A549 treated with GW870086 at 1 μM for 4 hours (cell line): ENCODE data around the gene TRHDE. TPM values are rescaled to one million over a fixed set of nuclear protein-coding genes. Genes with fewer than 3 reads are reported as not detected.

ENCODE experiments used
- total RNA-seq: library from RNA; stranded (reverse); fragments of 200-300 nt; extraction: Qiagen RNA extraction; gene quantifications from 5 replicates; pipeline ENCODE4 v1.2.3, GENCODE V29; 2022; ENCODE audit warnings: low read depth

The TRHDE gene
- 0.14 to 0.19 TPM in 2 of 5 replicates, not detected in the others for total RNA-seq

GRCh38 chr12:72272091-72272661 lies at the start of gene TRHDE:
TRHDE (plus strand) TSS chr12:72272370; CDS start chr12:72272644, 274 bp downstream.

